NK-92 (cell line): ENCODE data around the gene LOXL1.

ENCODE experiments used
- DNase-seq: peaks from one replicate; lab custom pipeline; 2025; ENCODE audit not compliant: unreplicated experiment; lab: John Stamatoyannopoulos, UW

LOXL1 gene

DNA sequence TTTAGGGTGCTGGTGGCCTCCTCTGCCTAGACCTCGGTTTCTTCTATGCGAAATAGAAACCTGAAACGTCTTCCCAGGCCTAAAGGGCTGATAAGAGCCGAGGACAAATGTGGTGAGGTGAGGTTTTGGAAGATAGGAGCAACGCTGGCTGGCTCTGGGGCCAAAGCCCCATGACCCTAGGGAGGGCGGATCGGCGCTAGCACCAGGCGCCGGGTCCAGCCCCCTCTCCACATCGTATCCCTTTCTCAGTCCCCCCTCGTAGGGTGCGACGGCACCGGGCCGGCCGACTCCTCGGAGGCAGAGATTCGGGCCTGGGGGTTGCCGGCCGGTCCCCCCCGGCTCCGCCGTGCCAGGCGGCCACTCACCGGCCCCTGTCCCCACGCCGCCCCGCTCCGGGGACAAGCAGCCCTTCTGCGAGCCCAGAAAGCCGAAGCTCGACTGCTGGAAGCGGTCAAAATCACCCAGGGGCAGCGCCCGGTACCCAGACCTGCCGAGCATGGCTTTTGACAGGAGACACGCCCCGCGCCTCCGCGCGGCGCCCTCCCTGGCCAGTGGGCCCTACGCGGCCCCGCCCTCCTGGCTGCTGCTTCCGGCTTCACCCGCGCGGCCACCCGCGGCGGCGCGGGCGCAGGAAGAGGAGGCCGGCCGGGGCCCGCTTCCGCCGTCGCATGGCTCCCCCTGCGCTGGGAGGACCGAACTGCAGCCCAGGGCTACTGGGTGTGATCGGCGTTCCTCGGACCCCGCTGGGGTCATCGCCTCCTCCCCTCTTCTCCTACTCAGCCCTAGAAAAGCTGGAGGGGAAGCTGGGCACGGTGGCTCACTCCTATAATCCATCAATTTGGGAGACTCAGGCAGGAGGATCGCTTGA, 65.7 kb downstream of the LOXL1 start, which contains the start of gene STOML1:
Gene STOML1, minus strand, starts transcription at position 570 of the 868 bp plus-strand sequence. Its CDS starts 72 bp downstream, at position 498.
- no peak for DNase-seq

DNA sequence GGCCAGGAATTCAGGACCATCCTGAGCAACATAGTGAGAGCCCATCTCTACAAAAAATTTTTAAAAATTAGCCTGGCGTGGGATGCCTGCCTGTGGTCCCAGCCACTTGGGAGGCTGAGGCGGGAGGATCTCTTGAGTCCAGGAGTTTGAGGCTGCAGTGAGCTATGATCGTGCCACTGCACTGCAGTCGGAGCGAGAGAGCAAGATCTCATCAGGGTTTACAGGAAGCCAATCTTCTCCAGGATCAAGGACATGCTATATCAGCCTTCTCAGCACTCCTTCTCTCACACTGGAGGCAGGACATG, 66.3 kb downstream of the LOXL1 start:
- DNase-seq: no peak

- DNase-seq: no peak
Observed at GRCh38 chr15:73993211-73993994, 67.1 kb downstream of the LOXL1 start.

DNA sequence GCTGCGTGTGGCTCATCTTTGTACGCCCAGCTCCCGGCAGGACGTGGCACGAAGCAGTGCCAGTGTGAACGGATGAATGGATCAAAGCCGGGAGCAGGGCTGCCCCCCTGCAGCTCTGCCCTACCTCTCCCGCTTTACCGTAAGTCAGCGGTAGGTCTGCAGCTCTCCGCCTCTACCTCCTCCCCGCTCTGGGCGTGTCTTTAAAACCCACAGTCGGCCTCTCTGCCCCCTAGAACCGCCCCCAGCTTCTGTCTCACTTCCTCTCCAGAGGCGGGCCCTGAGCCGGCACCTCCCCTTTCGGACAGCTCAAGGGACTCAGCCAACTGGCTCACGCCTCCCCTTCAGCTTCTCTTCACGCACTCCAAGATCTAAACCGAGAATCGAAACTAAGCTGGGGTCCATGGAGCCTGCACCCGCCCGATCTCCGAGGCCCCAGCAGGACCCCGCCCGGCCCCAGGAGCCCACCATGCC, 68.2 kb downstream of the LOXL1 start, which contains the start of gene PML:
Gene PML, plus strand, starts transcription at position 304 of the 471 bp plus-strand sequence. Its CDS starts 97 bp downstream, at position 401.
- peak; percentile 47 for DNase-seq

DNA sequence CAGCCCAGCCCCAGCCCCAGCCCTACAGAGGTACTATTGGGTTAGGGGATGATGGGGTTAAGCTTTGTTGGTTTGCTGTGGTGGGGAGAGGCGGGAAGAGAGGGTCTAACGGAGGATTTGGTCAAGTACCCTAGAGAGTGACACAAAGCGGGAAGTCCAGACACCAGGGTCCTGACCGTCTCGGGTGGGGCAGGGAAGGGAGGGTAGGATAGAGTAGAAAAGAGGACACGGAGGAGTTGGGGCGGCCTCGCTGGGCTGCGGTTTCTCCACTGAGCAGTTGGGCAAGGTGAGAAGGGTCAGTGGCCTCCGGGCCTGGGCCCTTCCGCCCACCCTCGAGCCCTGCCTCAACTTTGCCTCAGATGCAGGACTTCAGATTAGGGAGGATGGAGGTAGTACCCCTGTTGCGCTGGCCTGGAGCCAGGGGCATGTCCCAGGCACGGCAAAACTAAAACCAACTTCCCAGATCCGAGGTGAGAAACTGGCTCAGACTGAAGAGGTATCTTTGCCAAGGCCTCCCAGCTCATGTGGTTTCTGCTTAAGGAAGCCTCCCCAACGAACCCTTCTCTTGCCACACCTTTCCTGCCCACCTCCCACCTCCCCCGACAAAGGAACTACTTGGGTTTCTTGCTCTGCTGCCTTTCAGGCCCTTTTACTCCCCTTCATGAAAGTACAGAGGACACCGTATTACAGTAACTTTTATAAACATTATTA, 68.8 kb downstream of the LOXL1 start:
- no peak for DNase-seq

GRCh38 chr15:73996267-73996666, 70.0 kb downstream of the LOXL1 start:
- DNase-seq: no peak

- no peak for DNase-seq
Observed at GRCh38 chr15:73996939-73997338, 70.7 kb downstream of the LOXL1 start.

DNA sequence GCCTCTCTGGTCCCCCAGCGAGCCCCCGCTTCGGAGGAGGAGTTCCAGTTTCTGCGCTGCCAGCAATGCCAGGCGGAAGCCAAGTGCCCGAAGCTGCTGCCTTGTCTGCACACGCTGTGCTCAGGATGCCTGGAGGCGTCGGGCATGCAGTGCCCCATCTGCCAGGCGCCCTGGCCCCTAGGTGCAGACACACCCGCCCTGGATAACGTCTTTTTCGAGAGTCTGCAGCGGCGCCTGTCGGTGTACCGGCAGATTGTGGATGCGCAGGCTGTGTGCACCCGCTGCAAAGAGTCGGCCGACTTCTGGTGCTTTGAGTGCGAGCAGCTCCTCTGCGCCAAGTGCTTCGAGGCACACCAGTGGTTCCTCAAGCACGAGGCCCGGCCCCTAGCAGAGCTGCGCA, 71.7 kb downstream of the LOXL1 start:
- no peak for DNase-seq
